Activated naive CD4-positive, alpha-beta T cell treated with anti-CD3 and anti-CD28 coated beads, Interleukin-2, amount 10 ng/mL, durations not matched to agents 7 days and 5 days (primary cell): ENCODE data around the gene SLC16A9.
"Not testable (repeated sequence)": the region's sequence is repeated elsewhere in the genome, so short reads cannot be mapped to it uniquely, and the experiment has no call there.

Source experiments
- CTCF ChIA-PET: fragments of 350-600 bp; sonication (Branson Sonifier 250); formaldehyde crosslinking; loops from one replicate; lab custom pipeline; 2021; ENCODE audit warnings: antibody characterized with exemption; lab: Charles Lee
- DNase-seq: peaks from one replicate; pipeline ENCODE4 v3.0.0-alpha.2; 2020
- H3K27ac Mint-ChIP-seq: one replicate; pipeline ENCODE4 v1.8.0; 2021; ENCODE audit warnings: mild to moderate bottlenecking, moderate library complexity, mixed read lengths
- H3K27me3 Mint-ChIP-seq: one replicate; pipeline ENCODE4 v1.8.0; 2021; ENCODE audit warnings: mild to moderate bottlenecking, mixed read lengths
- H3K36me3 Mint-ChIP-seq: one replicate; pipeline ENCODE4 v1.8.0; 2021; ENCODE audit warnings: mixed read lengths
- H3K4me1 Mint-ChIP-seq: one replicate; pipeline ENCODE4 v1.8.0; 2021; ENCODE audit warnings: mixed read lengths
- H3K4me3 Mint-ChIP-seq: one replicate; pipeline ENCODE4 v1.8.0; 2021; ENCODE audit warnings: mild to moderate bottlenecking, moderate library complexity, mixed read lengths
- H3K9me3 Mint-ChIP-seq: one replicate; pipeline ENCODE4 v1.8.0; 2021; ENCODE audit warnings: mixed read lengths

SLC16A9 gene

DNA sequence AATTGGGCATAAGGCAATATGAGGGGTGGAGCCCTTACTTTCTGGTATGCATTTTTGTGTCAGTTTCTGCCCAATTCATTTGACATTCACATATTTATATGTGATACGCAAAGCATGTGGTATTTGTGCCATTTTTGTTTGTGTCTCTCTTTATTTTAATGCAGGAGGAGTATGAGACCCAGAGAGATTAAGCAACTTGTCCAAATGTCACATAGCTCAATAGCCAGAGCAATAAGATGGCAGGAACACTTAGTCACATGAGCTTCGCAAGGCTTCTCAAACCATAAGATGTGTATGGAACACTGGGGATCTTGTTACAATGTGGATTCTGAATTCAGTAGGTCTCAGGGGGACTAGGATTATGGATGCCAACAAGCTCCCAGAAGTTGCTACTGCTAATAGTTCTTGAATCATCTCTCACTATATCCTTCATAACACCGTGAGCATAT is 24.4 kb upstream of the SLC16A9 start:
- Mint-ChIP-seq H3K4me3 (no peak overlapping the region), H3K4me1 (no peaks in the 10 kb centered on the region), H3K27ac (no peak overlapping the region), H3K27me3 (peaks cover 11% of the 10 kb centered on the region), H3K9me3 (no peaks in the 10 kb centered on the region), H3K36me3 (no peaks in the 10 kb centered on the region)
- CTCF ChIA-PET = interaction anchor here (0.7 kb wide), 1 partner anchor 218 kb away, joined by 4 read pairs; no protein-coding TSS in a partner anchor
- no peak for DNase-seq

DNA sequence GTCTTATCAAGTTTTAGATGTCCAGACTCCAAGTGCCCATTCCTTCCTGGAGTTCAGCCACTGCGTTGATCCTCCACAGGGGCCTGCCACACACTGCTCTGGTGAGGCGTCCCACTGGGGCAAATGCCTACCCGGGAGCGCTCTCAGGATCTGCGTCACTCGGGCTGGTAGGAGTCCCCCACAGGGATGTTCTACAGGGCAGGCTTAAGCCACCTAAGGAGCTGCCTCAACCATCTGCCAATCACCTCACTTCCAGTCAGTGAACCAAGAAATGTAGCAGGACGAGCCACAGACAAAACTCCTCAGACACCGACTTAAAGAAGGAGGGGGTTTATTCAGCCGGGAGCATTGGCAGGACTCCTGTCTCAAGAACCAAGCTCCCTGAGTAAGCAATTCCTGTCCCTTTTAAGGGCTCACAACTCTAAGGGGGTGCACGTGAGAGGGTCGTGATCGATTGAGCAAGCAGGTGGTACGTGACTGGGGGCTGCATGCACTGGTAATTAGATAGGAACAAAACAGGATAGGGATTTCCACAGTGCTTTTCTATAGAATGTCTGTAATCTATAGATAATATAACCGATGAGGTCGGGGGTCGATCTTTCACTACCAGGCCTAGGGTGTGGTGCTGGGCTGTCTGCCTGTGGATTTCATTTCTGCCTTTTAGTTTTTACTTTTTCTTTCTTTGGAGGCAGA is 23.8 kb upstream of the SLC16A9 start:
- H3K9me3 Mint-ChIP-seq, H3K27ac Mint-ChIP-seq: not testable (repeated sequence)
- H3K27me3 Mint-ChIP-seq = peaks cover 11% of the 10 kb centered on the region

DNA sequence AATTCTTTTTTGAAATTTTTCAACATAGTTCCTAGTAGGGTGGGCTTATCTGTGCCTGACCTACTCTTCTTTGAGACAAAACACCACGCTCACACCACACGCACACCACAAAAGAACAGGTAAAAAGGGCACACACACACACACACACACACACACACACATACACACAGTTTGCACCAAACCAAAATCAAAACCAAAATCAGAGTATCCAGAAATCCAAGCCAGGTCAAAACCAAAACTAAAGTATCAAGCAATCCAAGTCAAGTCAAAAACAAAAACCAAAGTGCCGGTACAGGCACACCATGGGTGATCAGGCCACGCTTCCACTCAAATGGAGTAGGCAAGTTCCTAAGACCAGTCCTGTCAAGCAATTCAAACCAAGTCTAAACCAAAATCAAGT is 23.2 kb upstream of the SLC16A9 start:
- CTCF ChIA-PET, H3K36me3 Mint-ChIP-seq, H3K4me3 Mint-ChIP-seq, DNase-seq, H3K4me1 Mint-ChIP-seq, H3K27ac Mint-ChIP-seq, H3K9me3 Mint-ChIP-seq: not testable (repeated sequence)
- H3K27me3 Mint-ChIP-seq = peaks cover 11% of the 10 kb centered on the region

More for the DNA sequence above, 23.8 kb upstream of the SLC16A9 start:
- H3K4me3 Mint-ChIP-seq, DNase-seq, CTCF ChIA-PET, H3K4me1 Mint-ChIP-seq, H3K36me3 Mint-ChIP-seq: not testable (repeated sequence)

DNA sequence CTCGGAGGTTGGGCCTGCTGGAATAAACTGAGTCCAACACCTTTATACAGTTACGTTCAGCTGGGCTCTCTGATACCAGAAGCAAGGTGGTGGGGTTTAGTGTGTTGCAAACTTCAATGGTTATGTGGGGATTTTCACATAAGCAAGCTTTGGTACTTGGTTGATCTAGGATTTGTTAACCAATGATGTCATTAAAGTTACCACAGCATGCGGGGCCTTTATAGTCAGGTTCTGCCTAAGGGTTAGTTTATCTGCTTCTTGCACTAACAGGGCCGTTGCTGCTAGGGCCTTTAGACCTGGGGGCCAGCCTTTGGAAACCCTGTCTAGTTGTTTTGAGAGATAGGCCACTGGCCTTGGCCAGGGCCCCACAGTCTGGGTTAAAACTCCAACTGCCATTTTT is 19.5 kb upstream of the SLC16A9 start:
- H3K27ac Mint-ChIP-seq, H3K4me3 Mint-ChIP-seq, CTCF ChIA-PET: not testable (repeated sequence)

DNA sequence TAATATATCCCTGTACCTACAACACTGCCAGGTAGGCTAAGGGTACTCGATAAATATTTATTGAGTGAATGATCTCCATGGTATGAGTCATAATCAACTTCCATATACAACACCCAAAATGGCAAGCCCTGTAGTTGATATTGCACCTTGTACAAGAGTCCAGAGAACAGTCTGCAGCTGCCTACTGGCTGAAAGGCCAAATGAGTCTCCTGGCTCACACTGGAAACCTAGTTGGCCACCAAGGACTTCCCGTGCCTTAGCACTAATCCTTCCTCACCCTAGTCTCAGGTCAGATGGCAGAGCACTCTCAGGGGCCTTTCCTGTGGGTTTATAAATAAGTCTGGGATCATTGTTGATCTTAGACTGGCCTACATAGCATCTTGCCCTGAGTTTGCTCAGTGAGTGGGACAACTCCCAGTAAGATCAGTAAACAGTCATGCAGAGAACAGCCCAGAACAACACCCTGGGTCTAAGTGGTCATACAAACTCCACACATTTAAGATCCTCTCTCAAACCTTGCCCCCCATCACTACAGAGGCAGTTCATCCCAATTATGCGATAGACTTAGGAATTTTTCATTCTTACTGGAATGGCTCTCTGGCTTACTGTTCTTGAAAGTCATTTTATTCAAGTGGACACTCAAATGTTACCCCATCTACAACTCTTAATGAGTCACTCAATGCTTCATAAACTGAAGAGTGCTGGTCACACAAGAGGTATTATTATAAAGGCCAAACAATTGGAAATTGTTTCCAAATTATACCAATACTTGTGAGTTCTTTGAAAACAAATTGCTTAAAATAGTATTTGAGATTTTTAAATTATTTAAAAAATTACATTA is 14.7 kb upstream of the SLC16A9 start:
- no peak overlapping the region for H3K4me3 Mint-ChIP-seq
- no peak for DNase-seq
- CTCF ChIA-PET = no interaction called here
- H3K4me1 Mint-ChIP-seq = no peaks in the 10 kb centered on the region
- no peaks in the 10 kb centered on the region for H3K9me3 Mint-ChIP-seq
- peaks cover 4% of the 10 kb centered on the region for H3K27me3 Mint-ChIP-seq
- no peaks in the 10 kb centered on the region for H3K36me3 Mint-ChIP-seq
- H3K27ac Mint-ChIP-seq = no peak overlapping the region

More for the DNA sequence above, 19.5 kb upstream of the SLC16A9 start:
- not testable (repeated sequence) for DNase-seq, H3K9me3 Mint-ChIP-seq, H3K4me1 Mint-ChIP-seq, H3K36me3 Mint-ChIP-seq
- peaks cover 11% of the 10 kb centered on the region for H3K27me3 Mint-ChIP-seq

DNA sequence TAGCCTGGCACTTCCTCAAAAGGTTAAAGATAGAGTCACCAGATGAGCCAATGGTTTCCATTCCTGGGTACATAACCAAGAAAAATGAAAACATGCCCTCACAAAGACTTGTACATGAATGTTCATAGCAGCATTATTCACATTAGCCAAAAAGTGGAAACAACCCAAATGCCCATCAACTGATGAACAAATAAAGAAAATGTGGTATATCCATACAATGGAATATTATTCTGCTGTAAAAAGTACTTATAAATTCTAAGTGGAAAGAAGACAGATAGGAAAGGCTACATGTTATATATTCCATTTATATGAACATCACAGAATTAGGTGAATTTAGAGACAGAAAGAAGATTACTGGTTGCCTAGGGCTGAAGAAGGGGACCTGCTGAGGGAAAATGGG is 10.7 kb upstream of the SLC16A9 start:
- H3K4me3 Mint-ChIP-seq = no peak overlapping the region
- peaks cover 7% of the 10 kb centered on the region for H3K27me3 Mint-ChIP-seq
- CTCF ChIA-PET = no interaction called here
- no peaks in the 10 kb centered on the region for H3K9me3 Mint-ChIP-seq
- no peaks in the 10 kb centered on the region for H3K4me1 Mint-ChIP-seq
- no peak overlapping the region for H3K27ac Mint-ChIP-seq
- no peak for DNase-seq
- H3K36me3 Mint-ChIP-seq = no peaks in the 10 kb centered on the region

DNA sequence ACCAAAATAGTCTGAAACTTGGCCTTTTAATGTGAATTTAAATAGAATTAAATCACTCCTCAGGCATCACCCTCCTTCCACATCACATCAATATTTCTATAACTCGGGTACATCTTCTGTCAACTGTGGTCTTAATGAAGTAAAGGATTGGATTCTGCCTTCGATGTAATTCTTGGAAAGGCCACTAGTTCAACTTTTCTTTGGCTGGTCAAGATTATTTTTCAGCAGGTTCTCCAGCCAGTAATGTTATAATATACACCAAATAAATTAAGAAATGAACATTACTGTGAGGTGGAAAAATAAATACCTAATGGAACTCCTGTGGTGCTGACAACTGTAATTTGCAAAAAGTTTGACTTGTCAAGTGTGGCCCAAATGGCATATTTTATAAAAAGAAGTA is 9.7 kb upstream of the SLC16A9 start:
- CTCF ChIA-PET = no interaction called here
- Mint-ChIP-seq H3K4me3 (no peak overlapping the region), H3K4me1 (no peaks in the 10 kb centered on the region), H3K27ac (no peak overlapping the region), H3K36me3 (no peaks in the 10 kb centered on the region), H3K27me3 (peaks cover 7% of the 10 kb centered on the region), H3K9me3 (no peaks in the 10 kb centered on the region)
- no peak for DNase-seq

DNA sequence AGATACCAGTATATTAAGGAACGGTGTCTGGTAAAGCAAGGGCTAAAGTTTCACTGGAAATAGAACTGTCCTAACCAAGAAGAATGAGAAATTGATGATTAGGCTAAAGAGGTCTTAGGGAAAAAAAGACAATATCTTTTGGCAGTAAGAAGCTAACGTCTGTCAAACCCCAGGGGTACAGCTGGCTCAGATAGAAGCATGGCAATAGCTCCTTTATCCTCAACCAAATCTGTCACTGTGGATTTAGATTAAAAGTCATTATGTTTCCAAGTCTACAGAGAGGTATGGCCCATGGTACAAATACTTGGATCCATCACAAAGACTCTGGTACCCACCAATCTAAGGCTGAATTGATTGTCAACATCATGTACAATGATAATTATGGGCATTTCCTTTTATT is 8.6 kb upstream of the SLC16A9 start:
- no peak for DNase-seq
- H3K9me3 Mint-ChIP-seq = no peaks in the 10 kb centered on the region
- no peak overlapping the region for H3K27ac Mint-ChIP-seq
- CTCF ChIA-PET = no interaction called here
- H3K4me3 Mint-ChIP-seq = no peak overlapping the region
- peaks cover 7% of the 10 kb centered on the region for H3K27me3 Mint-ChIP-seq
- H3K36me3 Mint-ChIP-seq = no peaks in the 10 kb centered on the region
- H3K4me1 Mint-ChIP-seq = no peaks in the 10 kb centered on the region

DNA sequence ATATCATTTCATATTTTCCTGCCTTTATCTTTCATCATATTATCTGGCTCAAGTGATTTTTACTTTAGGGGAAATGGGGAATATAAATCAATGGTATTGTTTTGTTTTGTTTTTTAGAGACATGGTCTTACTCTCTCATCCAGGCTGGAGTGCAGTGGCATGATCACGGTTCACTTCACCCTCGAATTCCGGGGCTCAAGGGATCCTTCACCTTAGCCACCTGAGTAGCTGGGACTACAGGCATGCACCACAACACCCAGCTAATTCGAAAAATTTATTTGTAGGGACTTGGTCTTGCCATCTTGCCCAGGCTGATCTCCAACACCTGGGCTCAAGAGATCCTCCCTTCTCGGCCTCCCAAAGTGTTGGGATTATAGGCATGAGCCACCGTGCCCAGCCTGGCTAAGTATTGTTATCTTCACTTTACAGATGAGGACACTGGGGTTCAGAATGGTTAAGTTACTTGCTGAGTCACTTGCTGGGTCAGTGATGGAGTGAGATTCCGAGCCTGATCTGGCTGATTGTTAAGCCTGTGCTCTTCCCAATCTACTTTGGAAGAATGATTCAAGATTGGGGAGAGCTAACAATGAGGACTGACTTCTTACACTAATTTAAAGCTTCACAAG is 3.7 kb upstream of the SLC16A9 start:
- H3K4me3 Mint-ChIP-seq = no peak overlapping the region
- no peaks in the 10 kb centered on the region for H3K4me1 Mint-ChIP-seq
- H3K9me3 Mint-ChIP-seq = no peaks in the 10 kb centered on the region
- no peak for DNase-seq
- CTCF ChIA-PET = no interaction called here
- H3K27me3 Mint-ChIP-seq = peaks cover 52% of the 10 kb centered on the region
- no peak overlapping the region for H3K27ac Mint-ChIP-seq
- no peaks in the 10 kb centered on the region for H3K36me3 Mint-ChIP-seq

DNA sequence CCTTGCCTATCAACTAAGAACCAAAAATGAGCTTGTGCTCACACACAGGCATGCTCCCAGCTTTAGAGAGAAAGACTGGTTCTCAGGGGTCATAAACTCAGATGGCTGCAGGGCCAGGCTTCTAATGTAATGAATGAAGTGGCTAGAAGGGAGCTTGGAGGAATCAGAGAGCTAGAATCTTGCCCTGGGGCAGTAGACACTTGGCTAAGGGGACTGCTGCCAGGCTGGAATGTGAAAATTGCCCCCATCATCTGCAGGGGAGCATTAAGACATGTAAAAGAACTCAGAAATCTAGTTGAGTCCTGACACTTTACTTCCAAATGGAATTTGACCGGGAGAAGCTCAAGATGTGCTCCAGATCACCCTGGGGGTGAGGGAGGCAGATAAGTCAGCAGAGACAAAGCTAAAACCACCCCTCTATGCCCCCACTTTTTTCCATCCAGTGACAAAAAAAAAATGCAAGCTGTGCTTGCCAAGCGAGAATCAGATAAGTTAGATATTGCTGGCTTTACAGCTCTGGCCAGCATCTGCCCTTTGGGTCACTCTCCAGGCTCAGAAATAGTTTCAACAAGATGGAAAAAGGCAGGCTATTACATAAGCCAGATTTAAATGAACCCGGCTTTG is 2.3 kb upstream of the SLC16A9 start:
- H3K4me3 Mint-ChIP-seq = no peak overlapping the region
- H3K27me3 Mint-ChIP-seq = peaks cover 65% of the 10 kb centered on the region
- CTCF ChIA-PET = no interaction called here
- H3K4me1 Mint-ChIP-seq = no peaks in the 10 kb centered on the region
- no peaks in the 10 kb centered on the region for H3K9me3 Mint-ChIP-seq
- no peaks in the 10 kb centered on the region for H3K36me3 Mint-ChIP-seq
- no peak overlapping the region for H3K27ac Mint-ChIP-seq
- no peak for DNase-seq

DNA sequence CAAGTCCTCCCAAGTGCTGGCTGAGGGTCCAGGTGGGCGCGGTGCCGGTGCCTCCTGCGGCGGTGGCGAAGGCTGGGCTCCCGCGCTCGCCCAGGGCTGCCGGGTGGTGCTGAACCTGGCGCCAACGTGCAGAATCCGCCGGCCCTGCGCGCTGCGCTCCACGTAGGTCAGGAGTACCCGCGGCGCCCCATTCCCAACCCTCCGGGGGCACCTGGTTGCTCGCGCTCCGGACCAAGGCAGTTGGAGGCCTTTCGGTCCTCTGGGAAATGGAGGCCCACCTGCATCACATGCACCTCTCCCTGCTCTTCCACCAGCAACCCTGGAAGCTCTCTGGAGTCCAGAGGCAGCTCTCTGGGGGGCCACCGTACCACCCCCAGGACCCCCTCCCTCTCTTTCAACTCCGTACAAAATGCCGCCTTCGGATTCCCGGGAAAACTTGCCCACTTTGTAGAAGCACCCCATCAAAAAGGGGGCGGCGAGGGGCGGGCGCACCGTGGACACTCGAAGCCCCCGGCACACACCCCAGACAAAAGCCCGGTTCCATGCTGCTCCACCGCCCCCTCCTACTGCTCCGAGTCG is 745 bp downstream of the SLC16A9 start:
- CTCF ChIA-PET = interaction anchor here (0.6 to 1.6 kb wide), 6 partner anchors 19 to 396 kb away, joined by 3 to 4 read pairs (median 3); no protein-coding TSS in a partner anchor
- Mint-ChIP-seq H3K36me3 (no peaks in the 10 kb centered on the region), H3K27me3 (peaks cover 66% of the 10 kb centered on the region), H3K4me1 (no peaks in the 10 kb centered on the region), H3K9me3 (no peaks in the 10 kb centered on the region), H3K4me3 (peak overlapping the region; percentile 42), H3K27ac (no peak overlapping the region)
- no peak for DNase-seq

DNA sequence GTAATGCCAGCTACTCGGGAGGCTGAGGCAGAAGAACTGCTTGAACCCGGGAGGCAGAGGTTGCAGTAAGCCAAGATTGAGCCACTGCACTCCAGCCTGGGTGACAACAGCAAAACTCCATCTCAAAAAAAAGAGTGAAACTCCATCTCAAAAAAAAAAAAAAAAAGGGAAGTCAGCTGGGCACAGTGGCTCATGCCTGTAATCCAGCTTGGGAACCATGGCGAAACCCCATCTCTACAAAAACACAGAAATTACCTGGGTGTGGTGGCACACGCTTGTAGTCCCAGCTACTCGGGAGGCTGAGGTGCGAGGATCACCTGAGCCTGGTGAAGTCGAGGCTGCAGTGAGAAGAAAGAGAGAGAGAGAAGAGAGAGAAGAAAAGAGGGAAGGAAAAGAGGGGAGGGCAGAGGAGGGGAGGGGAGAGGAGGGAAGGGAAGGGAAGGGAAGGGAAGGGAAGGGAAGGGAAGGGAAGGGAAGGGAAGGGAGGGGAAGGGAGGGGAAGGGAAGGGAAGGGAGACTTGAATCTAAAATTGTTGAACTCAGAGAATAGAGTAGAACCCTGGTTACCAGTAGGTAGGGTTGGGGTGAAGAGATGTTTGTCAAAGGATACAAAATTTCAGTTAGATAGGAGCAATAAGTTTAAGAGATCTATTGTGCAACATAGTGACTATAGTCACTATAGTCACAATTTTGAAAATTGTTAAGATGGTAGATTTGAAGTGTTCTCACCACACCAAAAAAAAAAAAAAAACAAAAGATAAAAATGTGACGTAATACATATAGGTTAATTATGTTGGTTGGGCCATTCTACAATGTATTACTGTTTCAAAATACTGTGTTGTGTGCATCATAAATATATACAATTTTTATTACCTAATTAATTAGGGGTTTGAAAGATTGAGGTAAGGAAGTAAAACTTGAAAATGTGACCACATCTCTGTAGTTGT is 2.5 kb downstream of the SLC16A9 start:
- CTCF ChIA-PET = interaction anchor here (0.6 kb wide), 1 partner anchor 79 kb away, joined by 3 read pairs; no protein-coding TSS in a partner anchor
- no peaks in the 10 kb centered on the region for H3K36me3 Mint-ChIP-seq
- peaks cover 56% of the 10 kb centered on the region for H3K27me3 Mint-ChIP-seq
- no peak for DNase-seq
- no peaks in the 10 kb centered on the region for H3K9me3 Mint-ChIP-seq
- no peaks in the 10 kb centered on the region for H3K4me1 Mint-ChIP-seq
- H3K4me3 Mint-ChIP-seq = no peak overlapping the region
- no peak overlapping the region for H3K27ac Mint-ChIP-seq

DNA sequence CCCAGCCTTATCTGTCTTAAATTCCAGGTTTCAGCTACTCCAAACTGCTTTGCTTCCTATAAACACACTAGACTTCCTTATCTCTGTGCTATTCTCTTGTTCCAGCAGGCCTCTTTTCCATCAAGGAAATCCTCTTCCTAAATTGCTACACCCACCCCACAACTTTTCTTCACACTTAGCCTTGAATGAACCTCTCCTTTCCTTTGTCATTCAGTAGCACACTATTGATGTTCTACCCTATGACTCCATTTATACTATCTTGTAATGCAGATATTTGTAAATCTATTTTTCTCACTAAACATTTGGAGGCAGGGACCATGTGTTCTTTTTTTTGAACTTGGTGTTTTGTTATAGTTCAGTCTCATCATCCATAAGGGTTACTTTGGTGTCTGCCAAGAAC is 3.7 kb downstream of the SLC16A9 start:
- Mint-ChIP-seq H3K4me1 (no peaks in the 10 kb centered on the region), H3K4me3 (no peak overlapping the region), H3K36me3 (no peaks in the 10 kb centered on the region), H3K27ac (no peak overlapping the region), H3K9me3 (no peaks in the 10 kb centered on the region), H3K27me3 (peaks cover 48% of the 10 kb centered on the region)
- no peak for DNase-seq
- CTCF ChIA-PET = no interaction called here
